Esophagus squamous epithelium (tissue), 5 donors: ENCODE results near the gene MTHFSD. TPM values are rescaled to one million over a fixed set of nuclear protein-coding genes. Genes with fewer than 3 reads are reported as not detected.
A peak's percentile ranks its signal among the peaks of the same experiment; 100 is the strongest.

Experiments used
- DNase-seq: peaks from one replicate; lab custom pipeline; 2025; lab: John Stamatoyannopoulos, UW
- H3K27ac ChIP-seq, 4 donors: fragments of 200-600 bp; sonication (generic); one replicate each; pipeline ENCODE4 v1.5.1; 2016 to 2019; ENCODE audit warnings: mild to moderate bottlenecking in 1 of 4
- H3K27me3 ChIP-seq, 4 donors: fragments of 200-600 bp; sonication (generic); 1 replicate in 3 of 4; 2 replicates in 1 of 4; pipeline versions ENCODE4 v1.5.1 to v1.6.0; 2017 to 2021; ENCODE audit warnings: antibody characterized with exemption in 1 of 4
- H3K36me3 ChIP-seq, 3 donors: fragments of 200-600 bp; sonication (generic); one replicate each; pipeline ENCODE4 v1.5.1; 2016 to 2019
- H3K4me1 ChIP-seq, 3 donors: fragments of 200-600 bp; sonication (generic); one replicate each; pipeline ENCODE4 v1.5.1; 2017 to 2019
- H3K4me3 ChIP-seq, 4 donors: fragments of 200-600 bp; sonication (generic); 1 replicate in 3 of 4; 2 replicates in 1 of 4; pipeline ENCODE4 v1.5.1; 2016 to 2019; ENCODE audit warnings: mild to moderate bottlenecking in 2 of 4, moderate library complexity in 1 of 4
- H3K9me3 ChIP-seq, 3 donors: fragments of 200-600 bp; sonication (generic); one replicate each; pipeline ENCODE4 v1.5.1; 2016 to 2019
- CTCF ChIP-seq, 6 experiments: fragments of 450-650 bp in 4 of 6; fragments of 200-600 bp in 2 of 6; sonication (generic) in 2 of 6; IDR thresholded peaks; one replicate each; pipeline ENCODE4 v1.5.1; 2016 to 2019; ENCODE audit warnings: antibody characterized with exemption in 6 of 6, mild to moderate bottlenecking in 4 of 6, moderate library complexity in 4 of 6
- POLR2A ChIP-seq, 4 donors: fragments of 450-650 bp; IDR thresholded peaks; one replicate each; pipeline ENCODE4 v1.6.1; 2017; ENCODE audit warnings: antibody characterized with exemption in 4 of 4, mild to moderate bottlenecking in 4 of 4, moderate library complexity in 3 of 4
- WGBS, 2 donors: methylation state at CpG; one replicate each; pipeline ENCODE4 v1.1.5; 2018; 5-methylcytosine and 5-hydroxymethylcytosine counted together
- intact Hi-C: fragments of 100-400 bp; cut with DNase I; formaldehyde crosslinking; loops from one replicate; pipeline ENCODE4 v1.15.0; 2022
- total RNA-seq, 4 donors: library from RNA; depleted of rRNA; stranded (reverse); fragments of >200 nt; gene quantifications; one replicate each; pipeline ENCODE4 v1.1.0, GENCODE V29; 2016
- donor health status: DM: yes; HTN: yes; CAD: no.

MTHFSD gene
- total RNA-seq, 4 donors from 2014 or later: 10.7 to 17.7 (median 14.8) TPM

DNA sequence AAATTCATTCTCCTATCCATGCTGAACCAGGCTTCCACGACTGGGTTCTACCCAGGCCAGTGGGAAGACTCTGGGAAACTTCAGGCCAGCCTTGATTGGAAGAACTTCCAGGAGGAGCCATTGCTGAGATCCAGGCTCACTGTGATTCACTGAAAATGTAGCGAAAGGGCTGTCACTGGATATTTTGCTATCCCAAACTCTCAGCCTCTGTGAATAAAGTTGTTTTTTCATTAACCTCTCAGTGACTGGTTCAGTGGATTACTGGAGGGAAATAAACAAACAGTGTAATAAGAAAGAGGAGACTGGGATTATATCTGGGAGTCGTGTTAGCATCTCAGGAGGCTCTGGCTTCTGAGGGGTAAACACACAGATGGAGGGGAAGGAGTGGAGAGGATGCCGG, 26.4 kb upstream of the MTHFSD start:
- TF ChIP-seq POLR2A (IDR thresholded peaks at IDR 0.05) (no peak), CTCF (IDR thresholded peaks at IDR 0.05) (no peak)
- no peak for DNase-seq
- WGBS, 2 donors: 69 to 71% methylated on average over 3 to 4 of the region's 4 CpGs
- H3K27me3 ChIP-seq: peaks cover 6 to 89% (median 29%) of the 10 kb centered on the region in 4 donors
- no peaks in the 10 kb centered on the region for H3K36me3 ChIP-seq
- H3K27ac ChIP-seq: no peak overlapping the region
- H3K9me3 ChIP-seq: no peaks in the 10 kb centered on the region
- peaks cover 3 to 23% (median 7%) of the 10 kb centered on the region in 3 donors for H3K4me1 ChIP-seq
- intact Hi-C loops: loop anchor here (10.0 kb wide), 1 partner anchor 183 kb away; no protein-coding TSS in a partner anchor
- H3K4me3 ChIP-seq: no peak overlapping the region

GRCh38 chr16:86580791-86581170, 25.7 kb upstream of the MTHFSD start:
- WGBS, 2 donors: 78 to 84% methylated on average over 9 of the region's 9 CpGs
- H3K27me3 ChIP-seq: peaks cover 8 to 92% (median 30%) of the 10 kb centered on the region in 4 donors
- intact Hi-C loops: loop anchor here (10.0 kb wide), 1 partner anchor 184 kb away; no protein-coding TSS in a partner anchor
- no peak for TF ChIP-seq POLR2A (IDR thresholded peaks at IDR 0.05)
- TF ChIP-seq CTCF (IDR thresholded peaks at IDR 0.05): no peak
- DNase-seq: no peak
- no peaks in the 10 kb centered on the region for H3K36me3 ChIP-seq
- H3K4me1 ChIP-seq: peaks cover 7 to 30% (median 10%) of the 10 kb centered on the region in 3 donors
- no peak overlapping the region for H3K4me3 ChIP-seq
- H3K9me3 ChIP-seq: no peaks in the 10 kb centered on the region
- H3K27ac ChIP-seq: no peak overlapping the region

GRCh38 chr16:86580063-86580790, 25.2 kb upstream of the MTHFSD start:
- Histone ChIP-seq H3K27ac (no peak overlapping the region), H3K27me3 (peaks cover 8 to 92% (median 30%) of the 10 kb centered on the region in 4 donors), H3K9me3 (no peaks in the 10 kb centered on the region), H3K4me1 (peaks cover 7 to 35% (median 13%) of the 10 kb centered on the region in 3 donors), H3K4me3 (peak overlapping the region in 1 of 4 donors; percentile 56), H3K36me3 (no peaks in the 10 kb centered on the region)
- DNase-seq: no peak
- intact Hi-C loops: loop anchor here (10.0 kb wide), 1 partner anchor 185 kb away; no protein-coding TSS in a partner anchor
- 63 to 79% methylated on average over 14 of the region's 19 CpGs for WGBS, 2 donors
- no peak for TF ChIP-seq POLR2A (IDR thresholded peaks at IDR 0.05)
- no peak for TF ChIP-seq CTCF (IDR thresholded peaks at IDR 0.05)

DNA sequence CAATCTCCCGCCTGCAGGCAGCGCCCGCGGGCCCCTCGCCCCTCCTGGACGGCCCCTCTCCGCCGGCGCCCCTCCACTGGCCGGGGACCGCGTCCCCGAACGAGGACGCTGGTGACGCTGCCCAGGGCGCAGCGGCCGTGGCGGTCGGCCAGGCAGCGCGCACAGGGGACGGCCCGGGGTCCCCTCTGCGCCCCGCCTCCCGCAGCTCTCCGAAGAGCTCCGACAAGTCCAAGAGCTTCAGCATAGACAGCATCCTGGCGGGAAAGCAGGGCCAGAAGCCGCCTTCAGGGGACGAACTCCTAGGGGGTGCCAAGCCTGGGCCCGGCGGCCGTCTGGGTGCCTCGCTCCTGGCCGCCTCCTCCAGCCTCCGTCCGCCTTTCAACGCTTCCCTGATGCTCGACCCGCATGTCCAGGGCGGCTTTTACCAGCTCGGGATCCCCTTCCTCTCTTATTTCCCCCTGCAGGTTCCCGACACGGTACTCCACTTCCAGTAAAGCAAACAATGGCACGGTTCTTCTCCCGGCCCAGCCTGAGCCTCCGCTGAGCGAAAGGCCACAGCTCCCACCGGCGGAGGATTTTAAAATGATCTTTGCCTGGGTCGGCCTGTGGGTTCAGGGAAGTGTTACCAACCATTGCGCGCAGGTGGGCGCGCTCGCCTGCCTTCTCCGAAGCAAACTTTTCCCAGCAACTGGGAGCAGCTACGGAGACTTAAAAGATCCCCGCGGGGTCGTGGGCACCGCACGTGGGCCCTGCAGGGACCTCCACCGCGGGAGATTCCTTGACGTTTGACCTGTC, 24.4 kb upstream of the MTHFSD start:
- H3K36me3 ChIP-seq: no peaks in the 10 kb centered on the region
- H3K9me3 ChIP-seq: no peaks in the 10 kb centered on the region
- peak overlapping the region in 3 of 4 donors; percentile 24 to 70 (median 68) for H3K27ac ChIP-seq
- TF ChIP-seq CTCF (IDR thresholded peaks at IDR 0.05) (no peak), POLR2A (IDR thresholded peaks at IDR 0.05) (no peak)
- peaks cover 7 to 36% (median 13%) of the 10 kb centered on the region in 3 donors for H3K4me1 ChIP-seq
- 12 to 36% methylated on average over 10 to 22 of the region's 69 CpGs for WGBS, 2 donors
- peak overlapping the region in 2 of 4 donors; percentile 28 to 56 for H3K4me3 ChIP-seq
- no peak for DNase-seq
- H3K27me3 ChIP-seq: peaks cover 8 to 94% (median 30%) of the 10 kb centered on the region in 4 donors
- intact Hi-C loops: loop anchor here (10.0 kb wide), 2 partner anchors 185 to 295 kb away; no protein-coding TSS in a partner anchor
